ENCODE results near the gene CEP295NL.

DNA sequence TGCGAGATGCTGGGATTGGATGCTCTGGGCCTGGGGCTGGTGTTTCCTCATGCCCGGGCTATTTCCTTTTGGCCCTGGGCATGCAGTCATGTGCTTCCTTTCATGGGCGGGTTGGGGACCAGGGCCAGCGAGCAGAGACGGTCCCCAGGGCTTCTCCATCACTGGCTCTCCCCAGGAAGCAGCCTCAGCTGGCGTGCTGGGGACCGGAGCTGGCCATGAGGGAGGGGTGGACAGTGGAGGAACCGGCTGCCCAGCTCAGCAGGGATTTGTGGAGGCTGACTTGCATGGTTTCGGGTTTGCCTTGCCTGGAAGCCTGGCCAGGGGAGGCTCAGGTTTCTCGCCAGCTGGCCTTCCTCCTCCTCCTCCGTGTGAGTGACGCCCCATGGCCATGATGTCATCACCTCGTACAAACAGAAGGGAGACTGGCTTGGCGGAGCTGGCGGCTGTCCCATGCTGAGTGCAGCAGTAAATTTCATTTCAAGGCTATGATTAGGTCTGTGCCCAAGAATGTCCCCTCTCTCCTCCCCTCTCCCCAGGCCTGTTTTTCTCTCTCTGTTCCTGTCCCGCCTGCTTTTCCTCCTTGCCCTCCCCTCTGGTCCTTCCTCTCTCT is 31.1 kb upstream of the CEP295NL start:
- TF ChIP-seq CTCF (IDR thresholded peaks at IDR 0.05; ENCODE audit: low read depth, low read length) (no peak), EZH2phosphoT487 (IDR thresholded peaks at IDR 0.05; ENCODE audit: low read depth) (no peak)
